ENCODE data around the gene LAG3.
A peak's percentile ranks its signal among the peaks of the same experiment; 100 is the strongest.
"Not testable (repeated sequence)": the region's sequence is repeated elsewhere in the genome, so short reads cannot be mapped to it uniquely, and the experiment has no call there.

Gene LAG3

DNA sequence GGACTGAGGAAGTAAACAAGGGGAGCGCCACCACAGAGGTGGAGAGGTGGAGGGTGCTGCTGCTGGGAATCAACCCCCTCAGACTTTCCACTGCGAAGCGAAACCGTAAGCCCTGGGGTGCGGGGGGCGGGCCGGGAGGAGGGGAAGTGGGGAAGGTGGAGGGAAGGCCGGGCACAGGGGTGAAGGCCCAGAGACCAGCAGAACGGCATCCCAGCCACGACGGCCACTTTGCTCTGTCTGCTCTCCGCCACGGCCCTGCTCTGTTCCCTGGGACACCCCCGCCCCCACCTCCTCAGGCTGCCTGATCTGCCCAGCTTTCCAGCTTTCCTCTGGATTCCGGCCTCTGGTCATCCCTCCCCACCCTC, at the start of gene LAG3:
Gene LAG3 (plus strand): TSS at position 190 of the 365 bp plus-strand sequence. CDS start 333 bp downstream, outside the sequence.
- DNase-seq: no peak

DNA sequence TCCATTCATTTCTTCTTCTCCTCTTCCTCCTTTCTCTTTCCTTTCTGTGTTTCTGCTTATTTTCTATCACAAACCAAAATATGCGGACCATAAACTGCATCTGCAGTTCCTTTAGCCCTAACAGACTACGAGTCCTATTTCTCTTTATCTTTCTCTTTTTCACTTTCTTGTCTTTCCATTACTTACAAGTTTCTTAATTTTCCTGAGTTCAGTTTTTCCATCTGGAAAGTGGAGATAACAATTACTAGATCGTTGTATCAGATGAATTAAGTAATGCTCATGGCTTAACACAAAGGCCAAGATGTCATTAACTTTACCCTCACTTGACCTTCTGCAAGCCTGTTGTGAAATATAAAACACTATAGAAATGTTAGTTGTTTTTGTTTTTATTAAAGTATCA, 49.5 kb upstream of the LAG3 start:
- no peak for DNase-seq

DNA sequence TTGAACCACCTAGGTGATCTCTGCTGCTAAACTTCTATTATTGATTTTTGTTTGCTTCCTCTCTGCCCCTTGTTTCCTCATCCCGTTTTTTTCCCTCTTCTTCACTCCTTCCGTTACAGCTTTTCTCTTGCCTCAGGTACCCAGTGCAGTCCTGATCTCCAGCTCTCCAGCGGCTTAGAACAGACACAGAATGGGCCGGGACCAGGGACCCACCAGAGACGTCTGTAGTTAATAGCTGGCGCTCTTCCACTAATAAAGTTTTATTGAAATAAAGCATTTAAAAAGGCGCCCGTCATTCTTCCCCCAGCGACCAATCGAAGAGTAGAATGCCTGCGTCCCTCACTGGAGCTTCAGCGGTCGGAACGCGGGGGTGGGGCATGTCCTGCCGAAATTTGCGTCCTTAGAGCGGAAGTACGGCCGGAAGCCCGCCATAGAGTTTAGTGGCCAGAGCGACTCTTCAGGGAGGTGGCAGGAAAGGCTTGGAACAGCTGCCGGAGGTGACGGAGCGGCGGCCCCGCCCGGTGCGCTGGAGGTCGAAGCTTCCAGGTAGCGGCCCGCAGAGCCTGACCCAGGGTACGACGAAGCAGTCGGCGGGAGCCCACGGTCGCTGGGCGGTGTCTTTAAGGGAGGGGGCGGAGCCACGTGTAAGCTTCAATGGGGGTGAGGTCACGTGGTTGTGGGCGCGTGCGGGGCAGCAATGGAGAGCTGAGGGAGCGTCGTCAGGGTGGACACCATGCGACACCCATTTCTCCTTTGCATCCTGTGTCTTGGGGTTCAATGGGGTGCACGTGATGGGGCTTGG, 48.5 kb upstream of the LAG3 start, which contains the start of gene COPS7A:
Gene COPS7A (plus strand): TSS at position 440 of the 802 bp plus-strand sequence. CDS start 611 bp downstream, outside the sequence.
- DNase-seq: peak; percentile 87

DNA sequence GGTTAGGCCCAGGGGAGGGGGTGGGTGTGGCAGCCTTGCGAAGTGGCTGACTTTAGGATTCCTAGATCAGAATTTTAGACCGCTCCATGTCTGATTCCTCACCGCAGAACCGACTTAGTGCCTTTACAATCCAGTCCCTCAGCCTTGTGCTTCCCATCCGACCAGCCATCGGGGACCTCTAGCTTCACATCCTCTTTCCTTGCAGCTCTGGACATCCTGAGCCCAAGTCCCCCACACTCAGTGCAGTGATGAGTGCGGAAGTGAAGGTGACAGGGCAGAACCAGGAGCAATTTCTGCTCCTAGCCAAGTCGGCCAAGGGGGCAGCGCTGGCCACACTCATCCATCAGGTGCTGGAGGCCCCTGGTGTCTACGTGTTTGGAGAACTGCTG, 47.9 kb upstream of the LAG3 start:
- DNase-seq: no peak

DNA sequence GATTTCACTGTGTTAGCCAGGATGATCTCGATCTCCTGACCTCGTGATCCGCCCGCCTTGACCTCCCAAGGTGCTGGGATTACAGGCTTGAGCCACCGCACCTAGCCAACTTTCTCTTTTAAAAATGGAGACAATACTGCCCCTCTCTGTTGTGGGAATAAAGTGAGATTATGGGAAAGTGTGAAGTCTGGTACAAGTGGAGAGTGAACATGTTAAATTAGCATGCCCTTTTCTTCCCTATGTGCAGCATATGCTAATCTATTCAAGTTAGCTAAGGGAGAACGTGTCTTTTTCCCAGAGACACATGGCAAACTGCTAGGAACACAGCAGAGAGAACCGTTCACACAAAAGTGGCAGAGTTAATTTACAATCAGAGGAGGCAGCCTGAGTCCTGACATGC, 47.0 kb upstream of the LAG3 start:
- no peak for DNase-seq

DNA sequence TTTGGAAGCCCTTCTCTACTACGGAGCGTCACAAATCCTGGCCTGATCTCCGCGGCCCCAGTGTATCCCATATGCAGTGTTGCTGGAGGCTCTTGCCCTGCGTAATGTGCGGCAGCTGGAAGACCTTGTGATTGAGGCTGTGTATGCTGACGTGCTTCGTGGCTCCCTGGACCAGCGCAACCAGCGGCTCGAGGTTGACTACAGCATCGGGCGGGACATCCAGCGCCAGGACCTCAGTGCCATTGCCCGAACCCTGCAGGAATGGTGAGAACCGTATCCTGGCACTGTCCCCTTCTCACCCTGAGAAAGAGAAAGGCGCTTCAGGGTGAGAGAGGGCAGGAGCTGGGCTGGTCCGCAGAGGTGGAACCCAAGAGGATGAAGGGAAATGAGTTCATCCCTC, 43.1 kb upstream of the LAG3 start:
- DNase-seq: no peak

DNA sequence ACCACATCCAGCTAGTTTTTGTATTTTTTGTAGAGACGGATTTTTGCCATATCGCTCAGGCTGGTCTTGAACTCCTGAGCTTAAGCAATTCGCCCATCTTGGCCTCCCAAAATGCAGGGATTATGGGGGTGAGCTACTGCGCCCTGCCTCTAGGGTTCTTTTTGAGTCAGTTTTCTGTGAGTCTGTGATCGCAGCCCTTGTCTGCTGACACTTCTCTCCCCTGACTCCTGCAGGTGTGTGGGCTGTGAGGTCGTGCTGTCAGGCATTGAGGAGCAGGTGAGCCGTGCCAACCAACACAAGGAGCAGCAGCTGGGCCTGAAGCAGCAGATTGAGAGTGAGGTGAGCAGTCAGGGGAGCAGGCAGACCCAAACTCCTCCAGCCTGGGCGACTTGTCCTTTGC, 42.2 kb upstream of the LAG3 start:
- no peak for DNase-seq

DNA sequence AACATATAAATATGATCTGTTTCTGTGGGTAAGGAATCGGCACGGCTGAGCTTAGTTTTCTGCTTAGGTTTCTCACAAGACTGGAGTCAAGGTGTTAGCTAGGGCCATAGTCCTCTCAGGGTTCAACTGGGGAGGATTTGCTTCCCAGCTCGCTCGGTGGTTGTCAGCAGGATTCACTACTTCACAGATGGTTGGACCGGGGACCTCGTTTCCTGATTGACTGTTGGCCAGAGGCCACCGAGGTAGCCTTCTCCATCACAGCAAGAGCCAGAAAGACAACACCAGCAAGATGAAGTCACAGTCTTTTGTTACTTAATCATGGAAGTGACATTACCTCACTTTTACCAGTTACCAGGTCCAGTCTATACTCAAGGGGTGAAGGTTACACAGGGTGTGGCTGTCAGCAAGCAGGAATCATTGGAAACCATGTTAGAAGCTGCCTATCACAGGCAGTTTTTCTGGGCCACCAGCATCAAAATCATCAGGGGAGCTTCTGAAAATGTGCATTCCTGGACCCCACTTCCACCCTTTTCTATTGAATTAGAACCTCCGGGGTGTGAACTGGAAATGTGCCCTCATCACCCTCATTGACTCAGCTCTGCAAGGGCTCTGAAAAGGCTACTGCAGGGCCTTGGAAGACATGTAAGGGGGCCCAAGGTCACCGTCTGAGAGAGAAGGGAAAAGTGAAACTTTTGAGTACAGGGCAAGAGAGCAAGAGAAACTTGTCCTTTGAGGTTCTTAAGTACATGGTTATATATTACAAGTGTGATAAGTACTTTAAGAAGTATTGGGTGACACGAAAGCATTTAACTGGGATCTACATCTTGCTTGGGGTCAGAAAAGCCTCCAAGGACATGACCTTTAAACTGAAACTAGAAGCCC, 37.6 kb upstream of the LAG3 start:
- DNase-seq: no peak

DNA sequence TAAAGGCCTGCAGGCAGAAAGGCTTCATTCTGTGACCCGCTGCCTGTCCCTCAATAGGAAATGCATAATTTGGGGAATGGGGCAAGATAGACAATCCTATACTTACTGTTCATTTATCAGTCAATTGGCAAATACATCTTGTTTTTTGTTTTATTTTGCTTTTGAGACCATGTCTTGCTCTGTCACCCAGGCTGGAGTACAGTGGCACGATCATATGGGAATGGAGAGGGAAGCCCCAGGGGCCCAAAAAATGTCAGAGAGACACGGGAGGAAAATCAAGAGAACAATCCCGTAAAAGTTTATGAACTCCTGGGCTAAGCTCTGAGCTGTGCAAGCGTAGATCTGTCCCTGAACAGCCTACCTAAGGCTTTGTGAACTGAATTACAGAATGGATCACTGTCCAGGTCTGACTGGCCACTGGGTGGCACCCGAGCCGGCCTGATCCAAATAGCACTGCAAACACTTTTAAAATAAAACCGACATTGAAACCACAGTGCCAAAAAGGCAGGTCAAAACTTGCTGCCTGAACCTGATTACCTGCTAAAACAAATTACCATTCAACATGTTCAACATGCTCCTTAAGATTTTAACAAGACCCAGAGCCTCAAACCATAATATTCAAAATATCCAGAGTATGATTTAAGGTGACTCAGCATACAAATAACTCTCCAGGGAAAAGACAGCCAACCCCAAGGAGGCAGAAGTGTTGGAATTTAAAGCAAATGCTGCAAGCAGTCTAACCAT, 36.7 kb upstream of the LAG3 start:
- DNase-seq: peak; percentile 44

DNA sequence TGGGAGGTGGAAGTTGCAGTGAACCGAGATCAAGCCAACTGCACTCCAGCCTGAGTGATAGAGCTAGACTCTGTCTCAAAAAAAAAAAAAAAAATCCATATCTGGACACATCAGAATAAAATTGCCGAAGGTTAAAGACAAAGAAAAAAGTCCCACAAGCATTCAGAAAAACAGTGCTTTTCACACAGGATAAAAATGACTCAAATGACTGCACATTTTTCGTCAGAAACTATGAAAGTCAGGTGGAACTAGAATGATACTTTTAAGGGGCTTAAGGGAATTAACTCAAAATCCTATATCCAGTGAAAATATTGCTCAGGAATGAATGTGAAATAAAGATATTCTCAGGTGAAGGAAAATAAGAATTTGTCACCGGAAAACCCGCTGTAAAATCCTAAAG, 35.6 kb upstream of the LAG3 start:
- DNase-seq: no peak

DNA sequence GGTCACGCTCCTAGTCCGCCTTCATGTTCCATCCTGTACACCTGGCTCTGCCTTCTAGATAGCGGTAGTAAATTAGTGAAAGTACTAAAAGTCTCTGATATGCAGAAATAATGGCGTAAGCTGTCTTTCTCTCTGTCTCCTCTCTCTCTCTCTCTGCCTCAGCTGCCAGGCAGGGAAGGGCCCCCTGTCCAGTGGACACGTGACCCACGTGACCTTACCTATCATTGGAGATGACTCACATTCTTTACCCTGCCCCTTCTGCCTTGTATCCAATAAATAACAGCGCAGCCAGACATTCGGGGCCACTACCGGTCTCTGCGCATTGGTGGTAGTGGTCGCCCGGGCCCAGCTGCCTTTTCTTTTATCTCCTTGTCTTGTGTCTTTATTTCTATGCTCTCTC, 30.2 kb upstream of the LAG3 start:
- not testable (repeated sequence) for DNase-seq

DNA sequence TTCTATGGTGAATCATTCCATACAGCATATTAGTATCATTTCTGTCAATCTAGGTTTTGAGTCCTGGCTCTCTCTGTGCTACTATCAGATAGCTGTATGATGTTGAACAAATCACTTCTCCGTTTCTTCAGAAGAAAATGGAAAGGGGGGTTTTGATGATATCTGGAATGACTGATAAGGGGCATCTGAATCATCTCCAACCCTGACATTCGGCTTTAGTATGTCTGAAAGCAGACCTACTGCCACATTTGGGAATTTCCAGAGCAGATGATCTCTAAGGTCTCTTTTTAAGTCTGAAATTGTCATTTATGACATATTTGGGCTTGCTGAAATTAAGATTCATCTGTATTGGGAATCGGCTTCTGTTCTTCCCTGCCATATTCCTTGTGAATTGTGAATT, 29.5 kb upstream of the LAG3 start:
- no peak for DNase-seq

DNA sequence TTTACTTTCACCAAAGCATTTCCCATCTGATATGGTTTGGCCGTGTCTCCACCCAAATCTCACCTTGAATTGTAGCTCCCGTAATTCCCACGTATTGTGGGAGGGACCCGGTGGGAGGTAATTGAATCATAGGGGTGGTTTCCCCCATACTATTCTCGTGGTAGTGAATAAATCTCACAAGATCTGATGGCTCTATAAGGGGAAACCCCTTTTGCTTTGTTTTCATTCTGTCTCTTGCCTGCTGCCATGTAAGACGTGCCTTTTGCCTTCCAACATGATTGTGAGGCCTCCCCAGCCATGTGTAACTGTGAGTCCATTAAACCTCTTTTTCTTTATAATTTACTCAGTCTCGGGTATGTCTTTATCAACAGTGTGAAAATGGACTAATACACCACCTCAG, 29.0 kb upstream of the LAG3 start:
- DNase-seq: not testable (repeated sequence)

DNA sequence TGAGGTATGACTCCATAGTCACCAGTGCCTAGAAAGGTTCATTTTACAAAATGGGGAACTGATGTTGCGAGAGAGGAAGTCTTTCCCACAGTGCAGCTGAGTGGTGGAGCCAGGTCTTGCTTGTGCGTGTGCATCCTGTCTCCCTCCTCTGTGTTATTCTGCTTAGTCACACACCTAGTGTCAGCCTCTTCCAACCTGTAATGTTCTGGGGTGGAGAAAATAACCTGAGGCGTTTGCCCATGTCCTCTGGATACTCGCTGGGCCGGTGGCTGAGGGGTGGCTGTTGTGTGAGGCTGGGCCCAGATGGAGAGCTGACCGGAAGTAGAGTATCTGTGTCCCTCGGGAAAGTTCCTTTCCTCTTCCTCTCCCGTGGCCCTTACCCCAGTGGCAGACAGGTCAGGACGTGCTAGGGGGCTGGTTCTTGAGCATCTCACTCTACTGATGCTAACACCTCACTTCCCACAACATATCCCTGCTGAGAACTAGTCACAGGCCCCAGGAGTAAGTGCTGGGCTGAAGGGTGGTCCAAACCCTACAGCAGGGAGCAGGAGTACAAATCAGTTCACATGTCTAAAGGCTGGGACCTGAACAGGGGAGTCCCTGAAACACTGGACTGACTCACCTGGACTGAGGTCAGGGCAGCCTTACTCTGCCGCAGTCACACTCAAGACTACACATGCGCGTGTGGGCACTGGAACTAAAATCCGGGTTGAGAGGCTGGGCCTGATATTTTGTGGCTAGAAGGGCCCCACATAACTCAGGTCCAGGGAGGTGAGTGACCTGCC, 26.4 kb upstream of the LAG3 start:
- no peak for DNase-seq

DNA sequence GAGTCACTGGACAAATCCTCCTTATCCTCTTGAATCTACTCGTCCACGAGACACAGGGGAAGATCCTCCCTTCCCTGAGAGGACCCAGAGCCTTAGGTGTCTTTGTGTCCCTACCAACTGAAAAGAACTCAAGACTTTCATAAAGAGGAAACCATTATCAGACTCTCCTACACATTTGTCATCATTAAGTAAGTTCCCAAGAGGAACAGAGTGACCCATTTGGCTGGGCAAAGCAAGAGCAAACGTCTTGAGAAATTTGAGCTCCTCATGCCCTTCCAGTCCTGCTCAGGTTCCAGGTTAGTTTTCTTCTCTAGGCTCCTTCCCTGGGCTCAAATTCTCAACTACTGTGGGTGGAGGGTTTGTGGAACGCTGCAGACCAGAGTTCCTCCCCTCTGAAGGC, 25.1 kb upstream of the LAG3 start:
- DNase-seq: no peak

DNA sequence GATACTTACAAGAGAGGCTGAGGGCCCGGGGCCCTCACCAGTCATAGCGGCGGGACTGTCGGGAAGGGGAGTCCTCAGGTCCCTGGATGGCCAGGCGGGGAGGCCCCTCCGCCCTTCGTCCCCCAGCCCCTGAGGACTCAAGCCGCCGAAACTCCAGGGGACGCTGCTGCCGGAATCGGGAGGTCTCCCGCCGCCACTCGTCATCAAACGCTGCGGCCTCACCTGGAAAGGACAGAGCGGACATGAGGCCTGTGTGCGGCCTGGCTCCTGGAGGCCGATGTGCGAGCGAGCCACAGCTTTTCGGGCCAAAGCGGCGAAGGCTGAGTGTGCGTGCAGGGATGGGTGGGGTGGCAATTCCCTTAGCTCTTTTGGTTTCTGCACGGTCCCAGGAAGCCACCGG, 23.6 kb upstream of the LAG3 start:
- DNase-seq: no peak

DNA sequence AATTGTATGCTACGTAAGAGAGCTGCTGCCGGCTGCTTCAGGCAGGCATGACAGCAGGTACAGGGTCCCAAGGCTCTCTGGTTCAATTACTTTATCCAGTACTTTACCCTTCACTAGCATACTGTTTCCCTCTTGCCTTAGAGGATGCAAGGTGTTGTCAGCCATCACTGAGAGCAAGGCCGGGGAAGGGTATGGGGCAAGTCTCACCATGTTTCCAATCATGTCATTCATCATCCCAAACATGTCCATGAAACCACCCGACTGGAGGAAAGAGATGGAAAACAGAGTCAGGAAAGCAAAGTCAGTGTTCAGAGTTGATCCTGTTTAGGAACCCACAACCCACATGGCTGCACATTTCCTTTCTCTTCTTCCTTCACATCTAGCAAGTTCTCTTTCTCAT, 21.8 kb upstream of the LAG3 start:
- no peak for DNase-seq

DNA sequence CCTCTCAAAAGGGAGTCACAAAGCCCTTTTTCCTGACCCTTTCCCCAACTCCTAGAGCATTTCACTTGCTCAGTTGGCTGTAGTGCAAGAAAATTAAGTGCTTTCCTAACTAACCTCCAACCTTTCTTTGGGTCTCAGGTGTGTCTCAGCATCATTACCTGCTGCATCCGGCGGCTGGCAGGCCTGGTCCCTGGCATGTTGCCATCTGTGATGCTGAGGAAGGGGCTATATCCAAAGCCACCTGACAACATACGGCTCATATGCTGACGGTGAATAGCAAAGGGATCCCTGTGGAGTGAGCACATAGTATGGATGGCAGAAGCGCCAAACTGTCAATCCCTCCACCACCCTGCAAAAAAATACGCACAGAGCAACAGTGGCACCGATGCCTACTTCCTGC, 20.6 kb upstream of the LAG3 start:
- DNase-seq: no peak

DNA sequence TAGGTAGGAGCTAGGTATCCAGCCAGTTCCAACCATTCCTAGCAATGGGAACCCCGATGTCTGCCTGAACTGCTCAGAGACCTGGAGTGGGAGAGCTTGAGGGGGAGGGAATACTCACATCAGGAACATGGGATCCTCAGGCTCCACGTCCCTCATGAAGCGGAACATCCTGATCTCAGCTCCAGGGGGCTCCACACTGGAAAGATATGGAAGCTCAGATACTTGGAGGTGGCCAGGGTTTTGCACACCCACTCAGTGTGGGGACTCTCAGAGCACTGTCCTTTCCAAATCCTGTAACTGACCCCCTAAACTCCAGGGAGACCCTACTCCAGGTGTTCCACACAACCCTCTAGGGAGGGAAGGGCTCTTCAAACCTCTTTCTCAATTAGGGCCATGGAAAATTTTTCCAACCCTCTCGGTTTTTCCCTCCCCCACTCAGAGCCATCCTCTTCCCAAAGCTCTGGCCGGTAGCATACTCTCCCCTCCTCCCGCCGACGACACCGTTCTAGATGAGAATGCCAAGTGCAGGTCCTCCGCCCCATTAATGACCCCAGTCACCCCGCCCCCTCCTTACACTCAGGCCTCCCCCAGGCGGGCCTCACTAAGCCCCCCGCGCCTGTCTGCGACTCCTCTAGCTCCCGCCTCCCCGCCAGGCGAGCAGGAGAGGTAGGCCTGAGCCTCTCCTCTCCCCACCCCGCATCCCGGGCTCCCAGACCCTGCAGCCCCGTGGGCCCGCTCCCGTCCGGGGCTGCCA, 20.0 kb upstream of the LAG3 start:
- DNase-seq: no peak

DNA sequence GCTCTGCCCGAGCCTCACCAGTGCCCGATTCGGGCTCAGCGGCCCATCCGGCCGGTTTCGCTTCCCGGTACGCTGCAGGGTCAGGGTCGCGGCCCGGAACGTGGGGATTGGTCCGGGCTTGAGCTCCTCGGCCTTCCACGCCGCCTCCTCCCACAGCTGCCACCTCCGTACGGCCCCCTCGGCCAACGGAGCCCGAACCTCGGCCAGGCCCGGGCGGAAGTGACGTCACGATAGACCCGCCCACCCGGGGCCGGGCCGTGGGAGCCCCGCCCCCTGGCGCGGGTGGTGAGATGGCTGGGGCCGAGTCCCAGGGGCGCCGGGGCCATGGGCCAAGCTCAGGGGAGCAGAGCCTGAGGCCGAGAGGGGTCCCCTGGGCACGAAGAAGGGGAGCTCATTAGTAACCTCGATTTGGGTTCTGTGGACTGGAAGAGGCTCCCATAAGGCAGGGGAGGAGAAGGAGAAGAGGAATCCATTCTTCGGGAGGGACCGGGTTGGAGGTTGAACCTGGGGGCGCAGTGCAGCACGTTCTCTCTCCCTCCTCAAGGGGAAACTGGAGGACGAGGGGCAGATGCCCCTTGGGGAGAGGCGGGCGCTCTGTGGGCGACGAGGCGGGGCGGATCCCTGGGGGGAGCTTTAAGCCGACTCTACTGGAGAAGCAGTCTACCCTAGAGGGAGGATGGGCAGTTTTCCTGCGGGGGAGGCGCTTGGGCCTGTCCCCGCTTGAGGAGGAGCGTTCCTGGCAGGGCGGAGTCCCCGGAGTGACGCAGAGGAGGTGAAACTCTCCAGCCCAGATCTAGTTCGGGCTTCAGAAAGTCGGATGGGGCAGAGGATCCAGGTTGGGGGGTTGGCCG, 19.2 kb upstream of the LAG3 start, which contains the start of gene MLF2:
Gene MLF2 (minus strand): TSS at position 221 of the 851 bp plus-strand sequence. CDS start 807 bp downstream, outside the sequence.
- peak; percentile 60 for DNase-seq
